ENCODE results near the gene ANKRD13D.

GRCh38 chr11:67312187-67313021 lies 23.3 kb downstream of the ANKRD13D start:
- no peak for TF ChIP-seq CTCF (conservative IDR thresholded peaks at IDR 0.05)
- no peak for TF ChIP-seq EZH2 (IDR thresholded peaks at IDR 0.05; ENCODE audit: low read depth)

Measured in PC-9 (cell line).